Measurements from ENCODE around the gene ZBTB1. TPM values are rescaled to one million over a fixed set of nuclear protein-coding genes. Genes with fewer than 3 reads are reported as not detected.

Gene ZBTB1, protein sequence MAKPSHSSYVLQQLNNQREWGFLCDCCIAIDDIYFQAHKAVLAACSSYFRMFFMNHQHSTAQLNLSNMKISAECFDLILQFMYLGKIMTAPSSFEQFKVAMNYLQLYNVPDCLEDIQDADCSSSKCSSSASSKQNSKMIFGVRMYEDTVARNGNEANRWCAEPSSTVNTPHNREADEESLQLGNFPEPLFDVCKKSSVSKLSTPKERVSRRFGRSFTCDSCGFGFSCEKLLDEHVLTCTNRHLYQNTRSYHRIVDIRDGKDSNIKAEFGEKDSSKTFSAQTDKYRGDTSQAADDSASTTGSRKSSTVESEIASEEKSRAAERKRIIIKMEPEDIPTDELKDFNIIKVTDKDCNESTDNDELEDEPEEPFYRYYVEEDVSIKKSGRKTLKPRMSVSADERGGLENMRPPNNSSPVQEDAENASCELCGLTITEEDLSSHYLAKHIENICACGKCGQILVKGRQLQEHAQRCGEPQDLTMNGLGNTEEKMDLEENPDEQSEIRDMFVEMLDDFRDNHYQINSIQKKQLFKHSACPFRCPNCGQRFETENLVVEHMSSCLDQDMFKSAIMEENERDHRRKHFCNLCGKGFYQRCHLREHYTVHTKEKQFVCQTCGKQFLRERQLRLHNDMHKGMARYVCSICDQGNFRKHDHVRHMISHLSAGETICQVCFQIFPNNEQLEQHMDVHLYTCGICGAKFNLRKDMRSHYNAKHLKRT
- 60.4 and 67.7 TPM in 2 replicates for total RNA-seq

DNA sequence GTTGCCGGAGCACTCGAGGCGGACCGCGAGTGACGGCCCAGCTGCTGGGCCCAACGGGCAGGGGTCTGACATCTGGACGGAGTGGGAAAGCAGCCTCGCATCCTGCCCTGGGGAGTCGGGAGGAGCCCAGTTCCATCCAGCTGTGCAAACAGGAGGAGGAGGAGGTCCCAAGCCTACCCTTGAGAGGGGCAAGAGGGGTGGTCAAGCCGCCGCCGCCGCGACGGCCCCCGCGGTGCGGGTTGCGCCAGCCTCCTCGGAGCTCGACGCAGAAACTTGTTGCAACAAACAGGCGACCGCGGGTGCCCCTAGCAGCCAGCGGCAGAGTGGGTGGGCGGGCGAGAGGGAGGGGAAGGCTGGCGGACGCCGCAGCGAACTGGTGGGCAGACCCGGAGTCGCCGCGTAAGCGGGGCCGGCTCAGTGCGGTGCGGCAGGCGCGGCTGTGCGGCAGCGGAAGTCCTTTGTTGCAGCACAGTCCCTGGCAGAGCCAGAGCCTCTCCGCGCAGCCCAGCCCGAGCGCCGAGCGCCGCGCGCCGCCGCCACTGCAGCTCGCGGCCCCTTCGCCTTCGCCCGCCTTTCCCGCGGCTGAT, at the start of gene ZBTB1:
Gene ZBTB1 (plus strand): TSS at position 461 of the 587 bp plus-strand sequence. CDS start 16,735 bp downstream, outside the sequence.
- TF ChIP-seq, protein P1, sequence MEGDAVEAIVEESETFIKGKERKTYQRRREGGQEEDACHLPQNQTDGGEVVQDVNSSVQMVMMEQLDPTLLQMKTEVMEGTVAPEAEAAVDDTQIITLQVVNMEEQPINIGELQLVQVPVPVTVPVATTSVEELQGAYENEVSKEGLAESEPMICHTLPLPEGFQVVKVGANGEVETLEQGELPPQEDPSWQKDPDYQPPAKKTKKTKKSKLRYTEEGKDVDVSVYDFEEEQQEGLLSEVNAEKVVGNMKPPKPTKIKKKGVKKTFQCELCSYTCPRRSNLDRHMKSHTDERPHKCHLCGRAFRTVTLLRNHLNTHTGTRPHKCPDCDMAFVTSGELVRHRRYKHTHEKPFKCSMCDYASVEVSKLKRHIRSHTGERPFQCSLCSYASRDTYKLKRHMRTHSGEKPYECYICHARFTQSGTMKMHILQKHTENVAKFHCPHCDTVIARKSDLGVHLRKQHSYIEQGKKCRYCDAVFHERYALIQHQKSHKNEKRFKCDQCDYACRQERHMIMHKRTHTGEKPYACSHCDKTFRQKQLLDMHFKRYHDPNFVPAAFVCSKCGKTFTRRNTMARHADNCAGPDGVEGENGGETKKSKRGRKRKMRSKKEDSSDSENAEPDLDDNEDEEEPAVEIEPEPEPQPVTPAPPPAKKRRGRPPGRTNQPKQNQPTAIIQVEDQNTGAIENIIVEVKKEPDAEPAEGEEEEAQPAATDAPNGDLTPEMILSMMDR (IDR thresholded peaks at IDR 0.05; ENCODE audit: extremely low read depth, low read depth, low read length), result no peak
- H3K79me2 ChIP-seq (ENCODE audit: insufficient read depth, low read length), result peaks cover 77% of the 10 kb centered on the region
- H3K4me1 ChIP-seq (ENCODE audit: insufficient read depth, low read length), result peaks cover 45% of the 10 kb centered on the region
- H3K36me3 ChIP-seq (ENCODE audit: insufficient read depth, low read length), result no peaks in the 10 kb centered on the region
- H3K9me3 ChIP-seq (ENCODE audit: low read depth, low read length), result no peaks in the 10 kb centered on the region
- H2AFZ ChIP-seq (ENCODE audit: low read length), result peak within 1 kb of the TSS; percentile 80
- H3K27ac ChIP-seq (ENCODE audit: low read depth, low read length), result peak within 1 kb of the TSS; percentile 89
- H4K20me1 ChIP-seq (ENCODE audit: insufficient read depth, low read length), result peaks cover 40% of the 10 kb centered on the region
- peak within 1 kb of the TSS; percentile 88 for H3K4me3 ChIP-seq (ENCODE audit: insufficient read depth, low read length)
- DNase-seq (ENCODE audit: insufficient read length, low spot score, missing footprints), result peak; percentile 95
- peak within 1 kb of the TSS; percentile 97 for H3K4me2 ChIP-seq (ENCODE audit: insufficient read depth, low read length)
- H3K27me3 ChIP-seq (ENCODE audit: insufficient read depth, low read length), result no peaks in the 10 kb centered on the region

DNA sequence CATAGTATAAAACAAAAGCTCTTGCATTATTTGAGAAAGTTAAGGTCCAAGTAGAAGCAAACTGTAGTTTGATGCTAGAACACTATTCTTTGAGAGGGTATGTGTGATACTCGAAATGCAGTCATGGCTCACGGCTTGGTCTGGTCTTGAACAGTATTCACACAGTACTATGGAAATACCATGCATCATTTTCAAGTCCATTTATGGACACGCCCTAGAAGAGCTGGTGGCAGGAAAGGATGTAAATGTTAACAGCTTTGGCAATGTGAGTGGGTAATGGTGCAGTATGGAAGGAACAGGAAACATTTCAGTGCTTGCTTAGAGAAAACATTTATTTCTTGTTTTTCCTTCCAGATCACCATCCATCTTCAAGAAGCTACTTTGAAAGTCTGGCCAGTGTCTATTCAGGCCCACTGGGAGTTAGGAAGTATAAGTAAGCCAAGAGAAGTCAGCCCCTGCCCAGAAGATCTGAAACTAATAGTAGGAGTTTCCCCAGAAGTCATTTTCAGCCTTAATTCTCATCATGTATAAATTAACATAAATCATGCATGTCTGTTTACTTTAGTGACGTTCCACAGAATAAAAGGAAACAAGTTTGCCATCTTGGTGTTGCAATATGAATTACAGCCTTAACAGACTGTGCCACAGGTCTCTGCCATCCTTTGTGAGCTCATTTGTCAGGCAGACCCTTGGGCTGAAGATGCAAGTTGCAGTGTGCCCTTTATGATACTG, 45.0 kb upstream of the ZBTB1 start:
- H2AFZ ChIP-seq (ENCODE audit: low read length), result no peak overlapping the region
- H3K27me3 ChIP-seq (ENCODE audit: insufficient read depth, low read length), result no peaks in the 10 kb centered on the region
- no peaks in the 10 kb centered on the region for H4K20me1 ChIP-seq (ENCODE audit: insufficient read depth, low read length)
- no peaks in the 10 kb centered on the region for H3K79me2 ChIP-seq (ENCODE audit: insufficient read depth, low read length)
- H3K4me3 ChIP-seq (ENCODE audit: insufficient read depth, low read length), result no peak overlapping the region
- H3K9me3 ChIP-seq (ENCODE audit: low read depth, low read length), result no peaks in the 10 kb centered on the region
- H3K27ac ChIP-seq (ENCODE audit: low read depth, low read length), result no peak overlapping the region
- H3K4me1 ChIP-seq (ENCODE audit: insufficient read depth, low read length), result peaks cover 2% of the 10 kb centered on the region
- H3K36me3 ChIP-seq (ENCODE audit: insufficient read depth, low read length), result peaks cover 35% of the 10 kb centered on the region
- TF ChIP-seq, protein P1 (IDR thresholded peaks at IDR 0.05; ENCODE audit: extremely low read depth, low read depth, low read length), result no peak
- no peak overlapping the region for H3K4me2 ChIP-seq (ENCODE audit: insufficient read depth, low read length)
- no peak for DNase-seq (ENCODE audit: insufficient read length, low spot score, missing footprints)

DNA sequence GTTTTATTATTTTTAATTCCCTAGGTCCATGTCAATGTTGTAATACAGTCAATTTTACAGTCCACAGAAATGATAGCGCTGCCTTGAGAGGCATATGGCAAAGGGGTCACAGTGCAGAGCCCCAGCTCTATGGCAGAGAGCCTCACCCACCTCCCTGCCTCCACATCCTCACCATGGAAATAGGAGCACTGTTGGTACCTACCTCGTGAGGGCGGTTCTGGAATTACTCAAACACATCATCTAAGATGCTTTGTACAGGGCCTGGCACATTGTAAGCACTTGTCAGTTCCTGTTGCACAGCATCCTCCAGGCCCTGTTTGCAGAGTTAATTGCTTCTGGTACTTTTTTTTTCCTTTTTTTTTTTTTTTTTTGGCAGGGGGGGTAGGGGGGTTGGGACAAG, 43.3 kb upstream of the ZBTB1 start:
- TF ChIP-seq, protein P1 (IDR thresholded peaks at IDR 0.05; ENCODE audit: extremely low read depth, low read depth, low read length), result no peak
- no peaks in the 10 kb centered on the region for H3K9me3 ChIP-seq (ENCODE audit: low read depth, low read length)
- no peak overlapping the region for H3K27ac ChIP-seq (ENCODE audit: low read depth, low read length)
- no peak overlapping the region for H2AFZ ChIP-seq (ENCODE audit: low read length)
- H3K4me2 ChIP-seq (ENCODE audit: insufficient read depth, low read length), result no peak overlapping the region
- no peaks in the 10 kb centered on the region for H3K79me2 ChIP-seq (ENCODE audit: insufficient read depth, low read length)
- H3K4me3 ChIP-seq (ENCODE audit: insufficient read depth, low read length), result no peak overlapping the region
- no peaks in the 10 kb centered on the region for H3K27me3 ChIP-seq (ENCODE audit: insufficient read depth, low read length)
- H4K20me1 ChIP-seq (ENCODE audit: insufficient read depth, low read length), result no peaks in the 10 kb centered on the region
- peaks cover 9% of the 10 kb centered on the region for H3K4me1 ChIP-seq (ENCODE audit: insufficient read depth, low read length)
- H3K36me3 ChIP-seq (ENCODE audit: insufficient read depth, low read length), result peaks cover 18% of the 10 kb centered on the region
- DNase-seq (ENCODE audit: insufficient read length, low spot score, missing footprints), result no peak

All from osteoblast (primary cell).